Measurements from ENCODE around the gene CTDSPL. TPM values are rescaled to one million over a fixed set of nuclear protein-coding genes. Genes with fewer than 3 reads are reported as not detected.

Gene CTDSPL
- total RNA-seq, 1 experiment from 2014 or later = 34.4 TPM

- no peak for TF ChIP-seq FOSL1 (IDR thresholded peaks at IDR 0.05; ENCODE audit: low read depth)
- no peak for TF ChIP-seq RAD21 (IDR thresholded peaks at IDR 0.05; ENCODE audit: low read depth)
- TF ChIP-seq POLR2AphosphoS5 (IDR thresholded peaks at IDR 0.05; ENCODE audit: low read depth, low read length) = no peak
Observed at GRCh38 chr3:37925157-37925556, 63.5 kb downstream of the CTDSPL start (continued).

- Histone ChIP-seq H2AFZ (ENCODE audit: low read depth, low read length, poor library complexity, severe bottlenecking) (no peak overlapping the region), H3K27ac (ENCODE audit: low read depth, low read length) (no peak overlapping the region), H3K4me2 (ENCODE audit: low read length) (no peak overlapping the region), H3K4me3 (replicated peaks in 1 of 2; ENCODE audit: low read depth in 1 of 2, low read length in 2 of 2) (no peak overlapping the region), H3K4me1 (ENCODE audit: control insufficient read depth in 1 of 2, insufficient read depth in 2 of 2, low read length in 2 of 2) (peaks cover 0 to 9% of the 10 kb centered on the region in 2 experiments; a peak in 2 of 4 replicates), H3K9me3 (ENCODE audit: control insufficient read depth in 1 of 2, insufficient read depth in 1 of 2, low read depth in 1 of 2, low read length in 2 of 2) (peaks cover 0 to 9% of the 10 kb centered on the region in 2 experiments; a peak in 1 of 4 replicates), H3K9ac (ENCODE audit: low read length) (no peak overlapping the region), H3K79me2 (ENCODE audit: insufficient read depth, low read length) (peaks cover 11% of the 10 kb centered on the region; the same call in 1 of the 2 replicates), H4K20me1 (ENCODE audit: insufficient read depth) (no peaks in the 10 kb centered on the region), H3K9me2 (ENCODE audit: insufficient read depth) (no peaks in the 10 kb centered on the region), H3K27me3 (ENCODE audit: insufficient read depth, low read length) (no peaks in the 10 kb centered on the region), H3K36me3 (ENCODE audit: control insufficient read depth in 1 of 2, insufficient read depth in 2 of 2, low read length in 2 of 2) (no peaks in the 10 kb centered on the region)
- ATAC-seq = no peak
- no TSS peak for BruUV-seq (replicated peaks)
- ChIA-PET RAD21 (ENCODE audit: low non-redundant PET in 1 of 2, low total read pairs in 2 of 2, uncharacterized antibody in 2 of 2, unreplicated experiment in 2 of 2) (no interaction called here), POLR2A (no interaction called here), CTCF (no interaction called here)
- TF ChIP-seq ELF1 (IDR thresholded peaks at IDR 0.05; ENCODE audit: borderline replicate concordance, low read depth) = no peak
- TF ChIP-seq JUND (IDR thresholded peaks at IDR 0.05) = no peak
- TF ChIP-seq ZNF274 (IDR thresholded peaks at IDR 0.05; ENCODE audit: low read depth, low read length) = no peak
- no peak for TF ChIP-seq TCF7L2 (IDR thresholded peaks at IDR 0.05; ENCODE audit: borderline replicate concordance, extremely low read depth, insufficient read depth, insufficient read length)
- TF ChIP-seq RAD21 (IDR thresholded peaks at IDR 0.05; ENCODE audit: low read depth) = no peak
- no peak for TF ChIP-seq SRF (IDR thresholded peaks at IDR 0.05; ENCODE audit: low read depth)
- TF ChIP-seq POLR2AphosphoS5 (IDR thresholded peaks at IDR 0.05; ENCODE audit: low read depth, low read length) = no peak
- TF ChIP-seq CTCF (IDR thresholded peaks at IDR 0.05 in 2 of 3, conservative IDR thresholded peaks at IDR 0.05 in 1 of 3; ENCODE audit: borderline replicate concordance in 1 of 3, insufficient read depth in 1 of 3, low read depth in 2 of 3, low read length in 2 of 3) = no peak
- TF ChIP-seq EZH2phosphoT487 (IDR thresholded peaks at IDR 0.05; ENCODE audit: borderline replicate concordance) = no peak
- TF ChIP-seq CBX3 (IDR thresholded peaks at IDR 0.05; ENCODE audit: low read depth) = no peak
- no peak for TF ChIP-seq EGR1 (IDR thresholded peaks at IDR 0.05; ENCODE audit: low read depth)
- intact Hi-C loops (cut with micrococcal nuclease) = no loop called here
- no peak for DNase-seq (ENCODE audit: low read depth, low spot score)
Observed at GRCh38 chr3:37926611-37927010, 64.9 kb downstream of the CTDSPL start.

All from HCT116 (cell line).